Activated B cell treated with CpG ODN at 0.5 μM for 24 hours (primary cell): ENCODE results near the gene PIK3CD. TPM values are rescaled to one million over a fixed set of nuclear protein-coding genes. Genes with fewer than 3 reads are reported as not detected.

ENCODE experiments used
- ATAC-seq: fragments of 200-7000 bp; cut with Tn5 transposase; one replicate; pipeline ENCODE4 v1.10.0; 2021; ENCODE audit warnings: low read depth, mild to moderate bottlenecking, moderate library complexity
- CTCF ChIA-PET: fragments of 350-600 bp; sonication (Branson Sonifier 250); formaldehyde crosslinking; loops from one replicate; lab custom pipeline; 2021; ENCODE audit warnings: antibody characterized with exemption; lab: Charles Lee
- POLR2A ChIA-PET: fragments of 350-600 bp; sonication (Branson Sonifier 250); formaldehyde crosslinking; loops from one replicate; lab custom pipeline; 2021; ENCODE audit warnings: antibody characterized with exemption; lab: Charles Lee
- DNase-seq: peaks from one replicate; pipeline ENCODE4 v3.0.0; 2022
- H3K27ac Mint-ChIP-seq: one replicate; pipeline ENCODE4 v1.8.0; 2020; ENCODE audit warnings: mixed read lengths
- H3K27me3 Mint-ChIP-seq: one replicate; pipeline ENCODE4 v1.8.0; 2021; ENCODE audit warnings: mixed read lengths
- H3K36me3 Mint-ChIP-seq: one replicate; pipeline ENCODE4 v1.8.0; 2021; ENCODE audit warnings: low read depth, mixed read lengths
- H3K4me1 Mint-ChIP-seq: one replicate; pipeline ENCODE4 v1.8.0; 2021; ENCODE audit warnings: mixed read lengths
- H3K4me3 Mint-ChIP-seq: one replicate; pipeline ENCODE4 v1.8.0; 2020; ENCODE audit warnings: mild to moderate bottlenecking, mixed read lengths
- H3K9me3 Mint-ChIP-seq: one replicate; pipeline ENCODE4 v1.8.0; 2020; ENCODE audit warnings: mixed read lengths
- CTCF ChIP-seq: fragments of 200-600 bp; IDR thresholded peaks from one replicate; pipeline ENCODE4 v1.8.0; 2022; ENCODE audit warnings: antibody characterized with exemption, mild to moderate bottlenecking
- intact Hi-C: fragments of 100-400 bp; cut with micrococcal nuclease; formaldehyde crosslinking; loops from one replicate; pipeline ENCODE4 v1.15.1; 2024
- total RNA-seq: library from RNA; stranded (reverse); gene quantifications from 2 replicates; pipeline ENCODE4 v1.2.3, GENCODE V29; 2022

PIK3CD gene
- total RNA-seq, 1 donor from 2014 or later: 265 TPM

DNA sequence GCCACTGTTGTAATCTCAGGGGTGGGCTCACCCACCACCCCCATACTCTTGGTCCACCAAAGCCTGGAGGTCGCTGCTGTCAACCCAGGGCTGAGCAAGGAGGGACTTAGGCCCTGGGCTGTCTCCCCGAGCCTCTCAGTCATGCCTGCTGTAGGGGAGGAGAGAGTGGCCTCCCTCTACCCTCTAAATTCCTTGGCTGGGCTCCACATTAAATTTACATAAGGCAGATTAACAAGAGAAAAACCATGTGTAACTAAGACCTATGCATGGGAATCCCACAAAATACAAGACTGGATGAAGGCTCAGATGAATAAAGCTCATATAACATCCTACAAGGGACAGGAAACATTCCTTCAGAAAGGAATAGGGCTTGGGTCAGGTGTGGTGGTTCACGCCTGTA is 1.8 kb upstream of the PIK3CD start:
- CTCF ChIA-PET: interaction anchor here (0.7 to 7.3 kb wide), 2 partner anchors 16 to 21 kb away, joined by 3 to 125 read pairs; no protein-coding TSS in a partner anchor
- H3K36me3 Mint-ChIP-seq: peaks cover 20% of the 10 kb centered on the region
- H3K4me1 Mint-ChIP-seq: peaks cover 45% of the 10 kb centered on the region
- ATAC-seq: no peak
- no peaks in the 10 kb centered on the region for H3K9me3 Mint-ChIP-seq
- peak overlapping the region; percentile 28 for H3K4me3 Mint-ChIP-seq
- no peaks in the 10 kb centered on the region for H3K27me3 Mint-ChIP-seq
- POLR2A ChIA-PET: interaction anchor here (7.0 to 13.1 kb wide), 2 partner anchors 19 to 38 kb away, joined by 126 to 699 read pairs; no protein-coding TSS in a partner anchor
- H3K27ac Mint-ChIP-seq: no peak overlapping the region
- DNase-seq: no peak
- no peak for TF ChIP-seq CTCF
- intact Hi-C loops: loop anchor here (10.0 kb wide), 1 partner anchor 225 kb away; no protein-coding TSS in a partner anchor

DNA sequence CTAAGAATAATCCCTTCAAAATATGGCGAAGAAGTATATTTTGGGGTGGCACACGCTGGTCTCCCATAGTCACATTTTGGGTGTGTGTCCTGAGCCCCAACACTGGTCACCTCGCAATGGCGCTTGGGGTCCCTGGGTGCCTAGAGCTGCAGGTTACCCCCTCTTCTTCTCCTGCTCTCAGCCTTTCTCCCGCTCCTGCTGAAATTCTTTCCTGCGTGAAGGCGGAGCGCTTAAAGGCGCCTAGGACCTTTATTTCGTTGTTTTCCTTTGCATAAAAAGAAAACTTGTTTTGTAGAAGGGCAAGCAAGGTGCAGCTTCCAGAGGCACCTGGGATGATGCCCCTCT is 339 bp upstream of the PIK3CD start:
- ChIA-PET POLR2A (interaction anchor here (0.7 to 13.1 kb wide), 11 partner anchors 7 to 70 kb away, joined by 3 to 699 read pairs (median 8); no protein-coding TSS in a partner anchor), CTCF (interaction anchor here (1.3 to 7.3 kb wide), 3 partner anchors 22 to 36 kb away, joined by 3 to 125 read pairs (median 5); no protein-coding TSS in a partner anchor)
- TF ChIP-seq CTCF: no peak
- H3K36me3 Mint-ChIP-seq: peaks cover 24% of the 10 kb centered on the region
- intact Hi-C loops: loop anchor here (10.0 kb wide), 1 partner anchor 226 kb away; no protein-coding TSS in a partner anchor
- ATAC-seq (no peak), DNase-seq (no peak)
- H3K27me3 Mint-ChIP-seq: no peaks in the 10 kb centered on the region
- H3K27ac Mint-ChIP-seq: peak overlapping the region; percentile 95
- H3K4me1 Mint-ChIP-seq: peaks cover 50% of the 10 kb centered on the region
- peak overlapping the region; percentile 96 for H3K4me3 Mint-ChIP-seq
- H3K9me3 Mint-ChIP-seq: no peaks in the 10 kb centered on the region

DNA sequence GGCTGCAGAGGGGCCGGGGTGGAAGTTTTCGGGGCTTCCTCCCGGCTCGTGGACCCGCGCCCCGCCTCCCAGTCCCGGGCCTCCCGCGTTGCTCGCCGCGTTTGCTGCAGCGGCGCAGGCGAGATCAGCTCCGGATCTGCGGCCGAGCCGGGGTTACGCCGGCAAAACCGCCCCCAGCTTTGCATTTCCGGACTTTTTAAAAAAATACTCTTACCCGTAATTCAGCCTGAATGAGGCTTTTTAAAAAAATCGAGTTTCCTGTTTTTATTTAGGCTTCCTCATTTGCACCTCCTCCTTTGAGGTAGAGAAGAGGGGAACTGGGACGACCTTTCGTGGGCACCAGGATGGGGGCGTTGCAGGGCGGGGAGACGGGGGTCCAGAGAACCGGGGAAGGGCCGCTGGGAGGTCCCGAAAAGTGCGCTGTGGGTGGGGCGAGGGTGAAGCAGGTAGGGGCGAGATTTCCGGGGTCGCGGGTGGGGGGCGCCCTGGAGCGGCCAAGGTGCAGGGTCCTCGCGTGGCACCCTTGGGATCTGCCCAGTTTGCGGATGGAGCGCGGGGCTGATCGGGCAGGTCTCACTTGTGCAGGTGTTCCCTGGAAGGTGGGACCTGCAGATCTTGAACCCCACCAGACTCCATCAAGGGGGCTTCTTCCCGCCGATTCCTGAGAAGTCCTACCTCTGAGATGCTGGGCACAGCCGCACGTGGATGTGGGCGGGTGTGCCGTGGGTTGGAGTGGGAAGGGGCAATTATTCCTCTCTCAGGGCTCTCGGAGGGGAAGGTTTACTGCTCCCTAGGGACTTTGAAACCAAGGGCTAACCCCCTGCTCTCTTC is 1.1 kb downstream of the PIK3CD start:
- DNase-seq (peak; percentile 53), ATAC-seq (peak; percentile 12)
- H3K27ac Mint-ChIP-seq: peak overlapping the region; percentile 99
- H3K27me3 Mint-ChIP-seq: no peaks in the 10 kb centered on the region
- POLR2A ChIA-PET: interaction anchor here (0.6 to 13.1 kb wide), 21 partner anchors 8 to 780 kb away, joined by 3 to 699 read pairs (median 7); partner anchors contain the start of gene CTNNBIP1
- intact Hi-C loops: loop anchor here (10.0 kb wide), 1 partner anchor 228 kb away; no protein-coding TSS in a partner anchor
- H3K4me3 Mint-ChIP-seq: peak overlapping the region; percentile 96
- no peak for TF ChIP-seq CTCF
- CTCF ChIA-PET: interaction anchor here (0.6 to 7.3 kb wide), 6 partner anchors 24 to 70 kb away, joined by 3 to 125 read pairs (median 3); partner anchors contain the start of gene TMEM201
- peaks cover 61% of the 10 kb centered on the region for H3K4me1 Mint-ChIP-seq
- peaks cover 30% of the 10 kb centered on the region for H3K36me3 Mint-ChIP-seq
- H3K9me3 Mint-ChIP-seq: no peaks in the 10 kb centered on the region

DNA sequence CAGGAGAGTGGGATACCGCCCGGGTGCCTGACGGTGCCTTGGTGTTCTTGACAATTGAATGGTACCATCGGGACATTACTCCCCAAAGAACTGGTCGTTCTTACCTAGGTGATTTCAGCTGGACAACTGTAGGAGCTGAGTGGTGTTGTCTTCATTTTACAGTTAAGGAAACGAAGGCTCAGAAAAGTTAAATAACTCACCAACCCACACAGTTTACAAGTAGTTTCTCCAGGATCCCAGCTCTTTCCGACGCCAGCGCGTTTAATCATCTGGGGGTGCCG is 1.6 kb downstream of the PIK3CD start:
- intact Hi-C loops: loop anchor here (10.0 kb wide), 1 partner anchor 228 kb away; no protein-coding TSS in a partner anchor
- CTCF ChIA-PET: interaction anchor here (0.7 to 7.3 kb wide), 4 partner anchors 24 to 67 kb away, joined by 3 to 125 read pairs (median 4); no protein-coding TSS in a partner anchor
- Mint-ChIP-seq H3K27ac (peak overlapping the region; percentile 99), H3K4me3 (peak overlapping the region; percentile 96), H3K27me3 (no peaks in the 10 kb centered on the region), H3K4me1 (peaks cover 66% of the 10 kb centered on the region), H3K36me3 (peaks cover 33% of the 10 kb centered on the region), H3K9me3 (no peaks in the 10 kb centered on the region)
- ATAC-seq: no peak
- TF ChIP-seq CTCF: no peak
- POLR2A ChIA-PET: interaction anchor here (0.6 to 13.1 kb wide), 16 partner anchors 9 to 257 kb away, joined by 3 to 699 read pairs (median 16); partner anchors contain the start of gene CTNNBIP1
- DNase-seq: no peak
